OCI-LY3 (cell line): ENCODE results near the gene KCNK13.

Experiments used
- CTCF ChIP-seq: fragments of 200-600, 300-600 bp; sonication (generic); IDR thresholded peaks from 2 replicates; pipeline ENCODE4 v1.5.1; 2014; ENCODE audit warnings: antibody characterized with exemption, low read length, low read depth
- EZH2phosphoT487 ChIP-seq: fragments of 200-600 bp; shearing (Covaris generic); IDR thresholded peaks from 2 replicates; pipeline ENCODE4 v1.6.1; 2018; ENCODE audit warnings: antibody characterized with exemption, mixed run types, low read depth

- TF ChIP-seq CTCF (no peak), EZH2phosphoT487 (no peak)
Observed at GRCh38 chr14:90056826-90057225, 5.0 kb upstream of the KCNK13 start.
